A549 treated with Hydrocortisone at 1 μM for 4 hours (cell line): ENCODE results near the gene OR1D5. TPM values are rescaled to one million over a fixed set of nuclear protein-coding genes. Genes with fewer than 3 reads are reported as not detected.

Source experiments
- total RNA-seq: library from RNA; stranded (reverse); fragments of 200-300 nt; extraction: Qiagen RNA extraction; gene quantifications from 5 replicates; pipeline ENCODE4 v1.2.3, GENCODE V29; 2022

Gene OR1D5
- not detected in 5 replicates for total RNA-seq

GRCh38 chr17:3063507-3063906, at the start of gene OR1D5:
Gene OR1D5, minus strand, starts transcription at chr17:3063607. Its CDS starts 0 bp downstream, at chr17:3063607.

GRCh38 chr17:3104322-3104721, 40.9 kb upstream of the OR1D5 start, which contains the start of gene OR1D2:
Gene OR1D2, minus strand, starts transcription at chr17:3104422. Its CDS starts 11,426 bp downstream, at chr17:3092996.

Other genes starting within 250 kb of the OR1D5 start
- not detected in 5 replicates for gene OR1D2, start 40.8 kb upstream of the OR1D5 start, total RNA-seq
- gene OR1G1, start 63.9 kb upstream of the OR1D5 start, total RNA-seq, result not detected in 5 replicates
- not detected in 5 replicates for gene OR1A2, start 133.9 kb upstream of the OR1D5 start, total RNA-seq
- not detected in 5 replicates for gene OR1A1, start 144.1 kb upstream of the OR1D5 start, total RNA-seq
- gene OR3A1, start 234.8 kb upstream of the OR1D5 start, total RNA-seq, result not detected in 5 replicates